IPS DF 4.7 (cell line): Measurements from ENCODE around the gene ANAPC13.
A peak's percentile ranks its signal among the peaks of the same experiment; 100 is the strongest.

Experiments
- DNase-seq: peaks from one replicate; pipeline ENCODE4 v3.0.0-alpha.2; 2013; ENCODE audit warnings: low spot score; ENCODE audit errors: extremely low read depth

The ANAPC13 gene

GRCh38 chr3:134483195-134483900, 2.4 kb downstream of the ANAPC13 start:
- no peak for DNase-seq

GRCh38 chr3:134482622-134483021, 3.2 kb downstream of the ANAPC13 start:
- no peak for DNase-seq

GRCh38 chr3:134481166-134481565, 4.6 kb downstream of the ANAPC13 start:
- no peak for DNase-seq

GRCh38 chr3:134480546-134480945, 5.2 kb downstream of the ANAPC13 start:
- no peak for DNase-seq

- DNase-seq, result no peak
These were observed 7.8 kb downstream of the ANAPC13 start for GRCh38 chr3:134477938-134478337.

GRCh38 chr3:134477002-134477401, 8.8 kb downstream of the ANAPC13 start:
- no peak for DNase-seq

GRCh38 chr3:134476306-134476705, 9.5 kb downstream of the ANAPC13 start:
- DNase-seq, result no peak

GRCh38 chr3:134474956-134475355, 10.8 kb downstream of the ANAPC13 start:
- no peak for DNase-seq

GRCh38 chr3:134473868-134474546, 11.8 kb downstream of the ANAPC13 start:
- DNase-seq, result no peak

GRCh38 chr3:134472831-134473230, 13.0 kb downstream of the ANAPC13 start:
- no peak for DNase-seq

GRCh38 chr3:134471521-134472193, 14.1 kb downstream of the ANAPC13 start:
- DNase-seq, result no peak

- DNase-seq, result no peak
These were observed 17.3 kb downstream of the ANAPC13 start for GRCh38 chr3:134468519-134468918.

- no peak for DNase-seq
These were observed 19.5 kb downstream of the ANAPC13 start for GRCh38 chr3:134466331-134466730.

- DNase-seq, result no peak
These were observed 21.0 kb downstream of the ANAPC13 start for GRCh38 chr3:134464689-134465365.

- DNase-seq, result peak; percentile 84
These were observed 21.6 kb downstream of the ANAPC13 start for GRCh38 chr3:134464064-134464688.

GRCh38 chr3:134463676-134464063, 22.1 kb downstream of the ANAPC13 start:
- no peak for DNase-seq

GRCh38 chr3:134462331-134462941, 23.3 kb downstream of the ANAPC13 start:
- DNase-seq, result no peak

- no peak for DNase-seq
These were observed 24.8 kb downstream of the ANAPC13 start for GRCh38 chr3:134460965-134461364.

GRCh38 chr3:134459562-134459961, 26.2 kb downstream of the ANAPC13 start:
- DNase-seq, result no peak

- no peak for DNase-seq
These were observed 27.3 kb downstream of the ANAPC13 start for GRCh38 chr3:134458406-134458945.
